GM12873 (cell line): ENCODE data around the gene CIITA.

Source experiments
- CTCF ChIP-seq: IDR thresholded peaks from 2 replicates; pipeline ENCODE4 v1.5.1; 2012; ENCODE audit warnings: low read depth, mild to moderate bottlenecking, moderate library complexity, low read length, control low read depth; ENCODE audit not compliant: insufficient read depth; ENCODE audit errors: missing control alignments

CIITA gene

GRCh38 chr16:10967986-10968385 lies 91.0 kb downstream of the CIITA start:
- no peak for TF ChIP-seq CTCF

GRCh38 chr16:10968498-10968897 lies 91.5 kb downstream of the CIITA start:
- no peak for TF ChIP-seq CTCF

GRCh38 chr16:10969615-10970014 lies 92.6 kb downstream of the CIITA start:
- TF ChIP-seq CTCF = no peak

- TF ChIP-seq CTCF = no peak
These were observed 93.1 kb downstream of the CIITA start for GRCh38 chr16:10970065-10970464.

GRCh38 chr16:10971560-10971961 lies 94.6 kb downstream of the CIITA start:
- peak; percentile 71 for TF ChIP-seq CTCF

- TF ChIP-seq CTCF = no peak
These were observed 95.3 kb downstream of the CIITA start for GRCh38 chr16:10972108-10972818.

- no peak for TF ChIP-seq CTCF
These were observed 95.9 kb downstream of the CIITA start for GRCh38 chr16:10972819-10973464.
